Adrenal gland (tissue), 5 donors: Measurements from ENCODE around the gene ITFG1.

Source experiments
- CTCF ChIP-seq, 6 experiments: fragments of 450-650 bp in 4 of 6; fragments of 200-600 bp in 2 of 6; sonication (generic) in 1 of 6; IDR thresholded peaks; 1 replicate in 5 of 6; 2 replicates in 1 of 6; pipeline versions ENCODE4 v1.5.1 to v1.8.0; 2016 to 2021; ENCODE audit warnings: antibody characterized with exemption in 6 of 6, mild to moderate bottlenecking in 2 of 6, moderate library complexity in 1 of 6
- POLR2A ChIP-seq, 2 donors: fragments of 450-650 bp; IDR thresholded peaks; one replicate each; pipeline ENCODE4 v1.6.1; 2017; ENCODE audit warnings: antibody characterized with exemption in 2 of 2, mild to moderate bottlenecking in 2 of 2, moderate library complexity in 1 of 2
- donor health status: DM: no; HTN: no; CAD: no.

- TF ChIP-seq POLR2A (IDR thresholded peaks at IDR 0.05) = no peak
- TF ChIP-seq CTCF (IDR thresholded peaks at IDR 0.05) = no peak
Observed at GRCh38 chr16:47506800-47507199, 45.9 kb upstream of the ITFG1 start.
